NCI-H146 treated with DMSO at 0.1 percent for 48 hours (cell line): ENCODE data around the gene GPHN.

ENCODE experiments used
- DNase-seq: peaks from one replicate; lab custom pipeline; 2025; ENCODE audit not compliant: unreplicated experiment; lab: John Stamatoyannopoulos, UW

GPHN gene

GRCh38 chr14:67133595-67134441, 625.9 kb downstream of the GPHN start:
- no peak for DNase-seq

DNA sequence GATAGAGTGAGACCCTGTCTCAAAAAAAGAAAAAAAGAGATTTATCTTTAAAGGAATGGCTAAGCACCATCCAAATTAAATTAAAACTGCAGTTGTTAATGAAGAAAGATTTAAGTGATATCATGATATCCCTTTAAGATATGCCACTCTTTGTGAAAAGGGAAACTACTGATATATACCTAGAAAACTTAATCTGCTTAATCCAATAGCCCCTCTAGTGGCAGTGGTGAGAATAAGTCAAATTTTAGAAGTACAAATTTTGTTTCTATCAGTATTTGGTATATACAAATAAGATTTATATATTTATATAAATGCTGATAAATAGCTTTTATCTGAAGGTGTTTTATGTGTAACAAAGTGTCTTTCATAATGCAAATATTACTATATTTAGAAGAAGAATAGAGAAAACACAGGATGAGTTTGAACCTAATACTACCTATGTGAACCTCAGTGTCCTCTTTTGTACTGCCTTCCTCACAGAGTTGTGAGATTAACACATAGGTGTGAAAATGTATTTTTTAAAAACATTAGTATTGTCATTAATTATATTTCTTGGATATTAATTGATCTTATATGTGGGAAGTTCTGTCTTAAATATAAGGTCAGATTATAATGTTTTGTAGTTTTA, 629.9 kb downstream of the GPHN start:
- no peak for DNase-seq

GRCh38 chr14:67140556-67140955, 632.6 kb downstream of the GPHN start:
- DNase-seq: no peak

DNA sequence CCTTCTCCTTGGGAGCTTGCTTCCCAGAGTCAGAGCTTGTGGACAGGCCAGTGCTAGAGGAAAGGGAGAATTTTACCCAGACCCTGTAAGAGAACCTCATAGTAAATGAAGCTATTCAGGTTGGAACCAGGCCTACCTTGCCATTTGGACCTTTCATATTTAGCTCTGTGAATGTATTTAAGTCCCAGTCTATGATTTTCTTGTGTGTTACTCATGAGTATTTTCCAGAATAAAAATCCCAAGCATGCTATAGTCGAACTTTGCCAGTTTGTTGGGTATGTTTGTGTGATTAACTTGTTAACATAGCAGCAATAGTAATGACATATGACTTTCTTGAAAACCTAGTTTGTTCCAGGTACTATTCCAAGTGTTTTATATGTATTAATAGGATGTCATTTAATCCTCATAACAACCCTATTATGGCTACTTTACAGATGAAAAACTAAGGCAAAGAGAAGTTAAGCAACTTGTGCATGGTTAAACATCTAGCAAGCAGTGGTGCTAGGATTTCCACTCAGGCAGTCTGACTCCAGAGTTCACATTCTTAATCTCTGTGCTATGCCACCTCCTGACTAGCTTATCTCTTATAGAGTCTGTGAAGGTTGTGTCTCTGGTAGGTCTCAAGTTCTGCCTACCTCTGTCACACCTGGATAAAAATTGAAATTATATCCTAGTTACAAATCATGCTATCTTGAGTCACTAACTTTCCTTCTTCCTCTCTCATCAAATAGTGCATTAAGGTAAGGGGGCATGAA, 633.4 kb downstream of the GPHN start:
- DNase-seq: no peak

- DNase-seq: no peak
Observed at GRCh38 chr14:67151082-67151666, 643.2 kb downstream of the GPHN start.

DNA sequence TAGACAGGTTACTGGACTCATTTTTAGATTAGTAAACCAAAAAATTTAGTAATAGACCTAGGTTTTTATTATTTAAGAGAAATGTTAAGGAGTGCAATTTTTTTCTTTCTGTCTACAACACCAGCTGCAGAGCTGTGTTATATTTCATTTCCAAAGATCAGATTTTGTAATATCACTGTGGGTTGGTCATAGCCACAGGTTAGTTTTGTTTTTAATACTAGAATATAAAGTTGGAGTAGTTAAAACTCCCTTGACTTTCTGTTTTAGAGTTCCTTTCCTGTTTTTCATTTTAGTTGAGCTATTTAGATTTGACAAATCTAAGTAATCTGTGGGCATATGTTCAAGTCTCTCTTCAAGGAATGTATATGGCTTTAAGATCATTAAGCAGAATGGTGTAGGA, 650.6 kb downstream of the GPHN start:
- DNase-seq: no peak

DNA sequence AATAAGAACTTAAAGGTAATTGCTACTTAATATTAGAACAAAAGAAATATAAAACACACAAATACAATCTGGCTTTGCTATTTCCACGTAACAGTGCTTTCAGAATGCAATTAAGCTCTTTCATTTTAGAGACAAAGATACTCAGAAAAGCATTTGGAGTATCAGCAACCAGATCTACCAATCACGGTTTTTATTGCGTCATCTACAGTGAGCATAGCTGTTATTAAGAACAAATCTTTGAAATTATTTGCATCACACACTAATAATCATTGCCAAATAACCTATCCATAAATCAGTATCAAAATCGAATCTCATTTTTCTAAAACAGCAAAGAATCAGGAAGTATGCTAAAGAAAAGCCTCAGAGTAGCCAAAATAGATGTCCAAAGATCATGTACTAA, 654.4 kb downstream of the GPHN start:
- DNase-seq: no peak

DNA sequence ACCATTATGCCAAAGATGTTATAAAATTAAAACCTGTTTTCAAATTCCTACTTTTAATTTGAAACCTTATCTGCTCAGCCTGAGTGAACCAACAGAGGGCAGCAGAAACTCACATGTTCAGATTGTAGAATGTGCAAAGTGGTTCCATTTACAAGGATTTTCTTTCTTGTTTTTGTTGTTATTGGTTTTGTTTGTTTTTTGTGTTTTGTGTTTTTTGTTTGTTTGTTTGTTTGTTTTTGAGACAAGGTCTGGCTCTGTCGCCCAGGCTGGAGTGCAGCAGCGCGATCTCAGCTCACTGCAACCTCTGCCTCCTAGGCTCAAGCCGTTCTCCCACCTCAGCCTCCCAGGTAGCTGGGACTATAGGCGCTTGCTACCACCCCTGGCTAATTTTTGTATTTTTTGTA, 658.5 kb downstream of the GPHN start:
- DNase-seq: no peak

DNA sequence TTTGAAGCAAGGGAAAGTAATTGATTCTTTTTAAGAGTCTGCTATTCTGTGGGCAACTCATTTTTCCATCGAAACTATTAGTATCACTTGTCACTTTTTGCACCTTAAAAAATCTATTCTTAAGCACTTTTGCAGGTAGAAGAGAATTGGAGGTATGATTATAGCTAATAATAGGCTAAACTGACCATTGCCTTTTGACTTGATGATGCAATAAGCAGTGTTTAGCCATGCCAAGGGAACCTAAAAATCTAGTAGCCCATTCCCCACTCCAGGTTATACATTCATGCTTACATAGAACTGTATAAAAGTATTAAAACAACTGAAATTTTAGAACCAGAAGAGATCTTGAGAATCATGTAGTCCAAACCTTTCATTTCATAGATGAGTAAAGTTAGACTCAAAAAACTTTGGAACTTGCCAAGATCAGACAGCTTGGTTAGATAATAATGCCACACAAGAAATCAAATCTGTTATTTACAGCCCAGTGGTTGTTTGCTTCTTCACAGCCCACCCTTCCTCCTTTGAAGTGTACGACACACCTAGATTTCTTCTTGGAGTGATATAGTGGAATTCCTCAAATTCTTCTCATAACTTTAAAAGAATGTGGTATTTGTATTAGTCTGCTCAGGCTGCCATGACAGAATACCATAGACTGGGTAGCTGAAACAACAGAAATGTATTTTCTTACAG, 659.6 kb downstream of the GPHN start:
- DNase-seq: no peak

- DNase-seq: no peak
Observed at GRCh38 chr14:67168110-67168441, 660.1 kb downstream of the GPHN start.

GRCh38 chr14:67170660-67171059, 662.7 kb downstream of the GPHN start:
- DNase-seq: no peak

- DNase-seq: no peak
Observed at GRCh38 chr14:67172056-67172455, 664.1 kb downstream of the GPHN start.

- DNase-seq: no peak
Observed at GRCh38 chr14:67172520-67172919, 664.6 kb downstream of the GPHN start.

- DNase-seq: no peak
Observed at GRCh38 chr14:67173719-67174118, 665.8 kb downstream of the GPHN start.

- no peak for DNase-seq
Observed at GRCh38 chr14:67186172-67186768, 678.3 kb downstream of the GPHN start.

DNA sequence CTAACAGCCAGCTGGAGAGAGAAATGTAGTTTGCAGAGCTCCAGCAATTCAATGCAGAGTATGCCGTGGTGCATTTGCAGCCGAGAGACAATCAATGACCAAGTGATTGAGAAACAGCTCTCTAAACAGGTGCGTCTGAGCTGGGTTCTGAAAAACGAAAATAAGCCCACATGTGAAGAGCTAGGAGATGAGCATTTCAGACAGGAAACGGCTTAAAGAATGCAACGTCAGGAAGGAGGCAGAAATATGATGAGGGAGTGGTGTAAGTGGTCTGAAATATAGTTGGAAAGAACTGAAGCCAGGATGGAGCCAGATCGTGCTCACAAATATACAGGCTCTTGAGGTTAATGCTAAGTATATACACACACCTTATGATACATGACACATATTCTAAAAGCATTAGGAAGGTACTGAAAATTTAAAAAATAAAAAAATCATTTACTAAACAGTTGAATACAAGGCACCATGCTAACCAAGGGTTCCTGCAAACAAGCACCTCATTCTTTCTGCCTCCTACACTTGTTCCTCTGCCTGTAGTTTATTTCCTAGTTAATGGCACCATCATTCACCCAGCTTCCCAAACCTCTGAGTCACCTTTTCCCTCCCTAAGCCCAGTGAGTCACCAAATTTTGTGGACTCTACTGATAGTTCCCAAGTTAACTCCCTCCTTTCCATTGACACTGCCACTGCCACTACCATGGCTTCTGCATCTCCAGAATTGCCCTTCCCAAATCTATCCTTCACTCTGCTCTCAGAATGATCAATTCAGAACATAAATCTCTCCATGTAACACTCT, 679.0 kb downstream of the GPHN start:
- no peak for DNase-seq

- DNase-seq: no peak
Observed at GRCh38 chr14:67187826-67188225, 679.9 kb downstream of the GPHN start.

DNA sequence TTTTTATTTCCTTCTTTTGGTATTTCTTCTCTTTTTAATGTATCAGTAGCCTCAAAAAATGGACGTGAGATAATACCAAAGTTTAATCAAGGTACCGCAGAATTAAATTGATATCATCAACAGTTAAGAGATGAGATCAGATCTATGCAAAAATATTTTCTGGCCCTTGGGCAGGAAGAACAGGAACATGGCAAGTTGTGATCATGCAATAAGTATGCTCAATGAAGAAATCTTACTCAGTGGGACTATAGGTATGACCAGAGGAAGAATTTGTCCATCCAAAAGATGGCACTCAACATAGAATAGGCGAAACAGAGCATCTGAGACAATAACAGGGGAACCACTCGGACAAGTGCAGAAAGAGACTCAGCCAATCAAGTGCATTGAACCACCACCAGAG, 680.4 kb downstream of the GPHN start:
- no peak for DNase-seq

- DNase-seq: no peak
Observed at GRCh38 chr14:67191768-67192290, 683.9 kb downstream of the GPHN start.

GRCh38 chr14:67192366-67192765, 684.4 kb downstream of the GPHN start:
- no peak for DNase-seq
